Parathyroid adenoma (tissue), 2 donors: ENCODE results near the gene ZNF316.

Experiments used
- H2AFZ ChIP-seq: fragments of 300-600 bp; sonication (generic); one replicate; pipeline ENCODE4 v1.7.0; 2017; ENCODE audit warnings: antibody characterized with exemption, mild to moderate bottlenecking
- H3K27ac ChIP-seq: fragments of 300-600 bp; sonication (generic); one replicate; pipeline ENCODE4 v1.7.0; 2017
- H3K27me3 ChIP-seq: fragments of 300-600 bp; sonication (generic); one replicate; pipeline ENCODE4 v1.7.0; 2017; ENCODE audit warnings: low read length; ENCODE audit not compliant: control insufficient read depth, insufficient read depth
- H3K36me3 ChIP-seq: fragments of 300-600 bp; sonication (generic); one replicate; pipeline ENCODE4 v1.7.0; 2017; ENCODE audit warnings: low read length; ENCODE audit not compliant: control insufficient read depth, insufficient read depth
- H3K4me1 ChIP-seq: fragments of 300-600 bp; sonication (generic); one replicate; pipeline ENCODE4 v1.7.0; 2017; ENCODE audit warnings: control low read depth
- H3K4me2 ChIP-seq: fragments of 300-600 bp; sonication (generic); one replicate; pipeline ENCODE4 v1.7.0; 2017; ENCODE audit warnings: low read length
- H3K4me3 ChIP-seq: fragments of 300-600 bp; sonication (generic); one replicate; pipeline ENCODE4 v1.7.0; 2017; ENCODE audit warnings: low read depth, low read length
- H3K79me2 ChIP-seq: fragments of 300-600 bp; sonication (generic); one replicate; pipeline ENCODE4 v1.7.0; 2017; ENCODE audit warnings: control low read depth
- H3K9ac ChIP-seq: fragments of 300-600 bp; sonication (generic); one replicate; pipeline ENCODE4 v1.7.0; 2017; ENCODE audit warnings: mild to moderate bottlenecking
- H3K9me3 ChIP-seq: fragments of 300-600 bp; sonication (generic); one replicate; pipeline ENCODE4 v1.7.0; 2017; ENCODE audit warnings: low read length; ENCODE audit not compliant: control insufficient read depth
- TF ChIP-seq, protein P1 (sequence below): fragments of 300-600 bp; sonication (generic); IDR thresholded peaks from one replicate; pipeline ENCODE4 v1.7.0; 2017; ENCODE audit warnings: antibody characterized with exemption, mild to moderate bottlenecking
- donor health status: primary hyperparathyroidism.

The ZNF316 gene

GRCh38 chr7:6608081-6608480 lies 29.0 kb upstream of the ZNF316 start:
- Histone ChIP-seq H3K79me2 (no peaks in the 10 kb centered on the region), H3K4me1 (no peaks in the 10 kb centered on the region), H3K36me3 (no peaks in the 10 kb centered on the region), H3K27ac (no peak overlapping the region), H3K9ac (no peak overlapping the region), H2AFZ (no peak overlapping the region), H3K4me2 (no peak overlapping the region), H3K9me3 (no peaks in the 10 kb centered on the region), H3K4me3 (no peak overlapping the region), H3K27me3 (no peaks in the 10 kb centered on the region)
- TF ChIP-seq, protein P1, sequence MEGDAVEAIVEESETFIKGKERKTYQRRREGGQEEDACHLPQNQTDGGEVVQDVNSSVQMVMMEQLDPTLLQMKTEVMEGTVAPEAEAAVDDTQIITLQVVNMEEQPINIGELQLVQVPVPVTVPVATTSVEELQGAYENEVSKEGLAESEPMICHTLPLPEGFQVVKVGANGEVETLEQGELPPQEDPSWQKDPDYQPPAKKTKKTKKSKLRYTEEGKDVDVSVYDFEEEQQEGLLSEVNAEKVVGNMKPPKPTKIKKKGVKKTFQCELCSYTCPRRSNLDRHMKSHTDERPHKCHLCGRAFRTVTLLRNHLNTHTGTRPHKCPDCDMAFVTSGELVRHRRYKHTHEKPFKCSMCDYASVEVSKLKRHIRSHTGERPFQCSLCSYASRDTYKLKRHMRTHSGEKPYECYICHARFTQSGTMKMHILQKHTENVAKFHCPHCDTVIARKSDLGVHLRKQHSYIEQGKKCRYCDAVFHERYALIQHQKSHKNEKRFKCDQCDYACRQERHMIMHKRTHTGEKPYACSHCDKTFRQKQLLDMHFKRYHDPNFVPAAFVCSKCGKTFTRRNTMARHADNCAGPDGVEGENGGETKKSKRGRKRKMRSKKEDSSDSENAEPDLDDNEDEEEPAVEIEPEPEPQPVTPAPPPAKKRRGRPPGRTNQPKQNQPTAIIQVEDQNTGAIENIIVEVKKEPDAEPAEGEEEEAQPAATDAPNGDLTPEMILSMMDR: no peak

- no peaks in the 10 kb centered on the region for H3K9me3 ChIP-seq
- H3K27ac ChIP-seq: no peak overlapping the region
- no peaks in the 10 kb centered on the region for H3K79me2 ChIP-seq
- no peak overlapping the region for H3K9ac ChIP-seq
- no peak overlapping the region for H3K4me2 ChIP-seq
- no peaks in the 10 kb centered on the region for H3K27me3 ChIP-seq
- H2AFZ ChIP-seq: no peak overlapping the region
- no peaks in the 10 kb centered on the region for H3K36me3 ChIP-seq
- TF ChIP-seq, protein P1: no peak
- no peaks in the 10 kb centered on the region for H3K4me1 ChIP-seq
- no peak overlapping the region for H3K4me3 ChIP-seq
These were observed 28.3 kb upstream of the ZNF316 start for GRCh38 chr7:6608794-6609193.

DNA sequence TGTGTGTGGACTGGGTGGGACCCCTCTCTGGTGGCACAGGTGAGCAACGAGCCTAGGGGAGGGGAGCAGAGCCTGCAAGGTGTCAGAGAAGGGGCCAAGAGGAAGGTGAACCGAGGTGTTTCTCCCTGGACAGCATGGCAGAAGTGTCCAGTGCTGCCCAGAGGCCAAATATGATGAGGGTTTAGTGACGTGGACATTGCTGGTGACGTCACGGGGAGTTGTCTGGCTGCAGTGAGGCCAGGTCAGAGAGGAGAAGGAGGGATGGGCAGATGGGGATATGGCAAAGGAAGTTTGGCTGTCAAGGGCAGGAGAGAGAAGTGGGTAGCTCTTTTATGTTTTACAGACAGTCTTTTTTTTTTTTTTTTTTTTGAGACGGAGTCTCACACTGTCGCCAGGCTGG lies 24.3 kb upstream of the ZNF316 start:
- no peaks in the 10 kb centered on the region for H3K27me3 ChIP-seq
- no peaks in the 10 kb centered on the region for H3K9me3 ChIP-seq
- no peaks in the 10 kb centered on the region for H3K36me3 ChIP-seq
- no peak overlapping the region for H3K27ac ChIP-seq
- H2AFZ ChIP-seq: no peak overlapping the region
- H3K4me2 ChIP-seq: no peak overlapping the region
- no peak overlapping the region for H3K4me3 ChIP-seq
- H3K4me1 ChIP-seq: peaks cover 2% of the 10 kb centered on the region
- no peaks in the 10 kb centered on the region for H3K79me2 ChIP-seq
- TF ChIP-seq, protein P1: no peak
- H3K9ac ChIP-seq: no peak overlapping the region

- peaks cover 2% of the 10 kb centered on the region for H3K4me1 ChIP-seq
- no peak overlapping the region for H3K4me2 ChIP-seq
- no peaks in the 10 kb centered on the region for H3K9me3 ChIP-seq
- H3K4me3 ChIP-seq: no peak overlapping the region
- no peaks in the 10 kb centered on the region for H3K27me3 ChIP-seq
- TF ChIP-seq, protein P1: no peak
- H2AFZ ChIP-seq: no peak overlapping the region
- H3K27ac ChIP-seq: no peak overlapping the region
- H3K9ac ChIP-seq: no peak overlapping the region
- H3K36me3 ChIP-seq: no peaks in the 10 kb centered on the region
- H3K79me2 ChIP-seq: no peaks in the 10 kb centered on the region
These were observed 23.4 kb upstream of the ZNF316 start for GRCh38 chr7:6613706-6614105.

GRCh38 chr7:6614953-6615722 lies 22.0 kb upstream of the ZNF316 start, which contains the start of gene ZNF853:
TSS of gene ZNF853 (plus strand) at chr7:6615610. CDS start at chr7:6616175, 565 bp downstream.
- Histone ChIP-seq H3K9ac (no peak within 1 kb of the TSS), H3K4me3 (peak within 1 kb of the TSS; percentile 47), H3K36me3 (no peaks in the 10 kb centered on the region), H3K27ac (no peak within 1 kb of the TSS), H3K4me1 (peaks cover 2% of the 10 kb centered on the region), H3K4me2 (peak within 1 kb of the TSS; percentile 91), H3K27me3 (no peaks in the 10 kb centered on the region), H2AFZ (peak within 1 kb of the TSS; percentile 81), H3K79me2 (no peaks in the 10 kb centered on the region), H3K9me3 (no peaks in the 10 kb centered on the region)
- TF ChIP-seq, protein P1: no peak
